HG03039 (cell line): ENCODE data around the gene PRRC2B.
"Not testable (repeated sequence)": the region's sequence is repeated elsewhere in the genome, so short reads cannot be mapped to it uniquely, and the experiment has no call there.

Experiments used
- ATAC-seq: cut with Tn5 transposase; IDR thresholded peaks from one replicate; pipeline ENCODE4 v1.9.1; 2021; ENCODE audit warnings: mild to moderate bottlenecking, moderate library complexity; ENCODE audit not compliant: unreplicated experiment

Gene PRRC2B

DNA sequence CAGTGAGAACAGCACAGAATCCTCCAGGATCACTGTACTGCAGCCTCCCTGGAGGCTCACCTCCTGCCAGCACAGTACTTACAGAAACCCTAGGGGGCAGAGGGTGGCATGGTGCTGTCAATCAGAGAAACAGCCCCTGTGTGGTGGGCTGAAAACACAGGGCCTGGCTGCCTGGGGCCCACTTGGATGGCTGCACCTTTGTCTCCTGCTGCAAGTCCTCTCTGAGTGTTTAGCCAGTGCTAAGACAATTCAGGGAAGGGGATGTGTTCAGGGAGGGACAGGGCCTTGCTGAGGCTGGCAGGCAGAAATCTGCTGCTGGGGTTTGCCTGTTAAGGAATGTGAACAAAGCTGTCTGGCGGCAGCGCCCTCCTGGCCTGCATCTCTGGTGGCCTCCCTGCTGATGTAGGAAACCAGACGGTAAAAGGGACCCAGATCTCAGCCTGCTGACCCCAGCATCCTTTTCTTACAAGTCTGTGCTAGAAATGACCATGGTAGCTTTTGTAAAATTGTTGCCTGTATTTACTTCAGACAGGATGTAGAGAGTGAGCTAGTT, 39.5 kb downstream of the PRRC2B start:
- no peak for ATAC-seq

DNA sequence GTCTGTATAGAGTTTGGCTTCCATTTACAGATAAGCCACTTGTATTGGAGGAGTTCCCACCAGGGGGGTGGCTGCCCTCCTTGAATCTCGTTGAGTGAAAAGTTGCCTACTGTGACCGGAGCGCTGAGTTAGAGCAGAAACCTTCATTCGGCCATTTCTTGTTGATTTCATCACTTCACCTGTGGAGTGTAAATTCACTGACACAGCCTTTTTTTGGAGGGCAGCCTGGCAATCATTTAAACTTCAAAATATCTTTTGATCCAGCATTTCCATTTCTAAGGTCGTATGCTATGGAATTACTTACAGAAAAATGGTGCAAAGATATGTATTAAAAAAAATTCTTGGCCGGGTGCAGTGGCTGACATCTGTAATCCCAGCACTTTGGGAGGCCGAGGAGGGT, 40.8 kb downstream of the PRRC2B start:
- ATAC-seq: no peak

DNA sequence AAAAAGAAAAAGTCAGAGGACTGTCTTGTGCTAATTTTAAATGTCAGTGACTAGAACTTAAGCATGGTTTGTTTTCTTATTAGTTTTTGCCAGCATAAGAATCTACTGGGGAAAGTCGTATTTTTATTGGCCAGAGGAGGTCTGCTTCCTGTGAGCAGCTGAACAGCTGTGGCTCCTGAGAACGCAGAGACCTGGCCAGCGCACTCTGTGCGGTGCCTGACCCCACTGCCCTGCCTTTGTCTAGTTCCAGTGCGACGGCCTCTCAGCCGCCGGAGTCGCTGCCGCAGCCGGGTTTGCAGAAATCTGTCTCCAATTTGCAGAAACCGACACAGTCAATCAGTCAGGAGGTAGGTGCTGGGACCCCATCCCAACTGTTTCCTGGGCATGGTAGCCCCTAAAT, 42.5 kb downstream of the PRRC2B start:
- no peak for ATAC-seq

GRCh38 chr9:131436865-131437271, 43.0 kb downstream of the PRRC2B start:
- no peak for ATAC-seq

- ATAC-seq: no peak
These were observed 44.3 kb downstream of the PRRC2B start for GRCh38 chr9:131438190-131438589.

GRCh38 chr9:131439224-131439623, 45.3 kb downstream of the PRRC2B start:
- no peak for ATAC-seq

- ATAC-seq: no peak
These were observed 47.6 kb downstream of the PRRC2B start for GRCh38 chr9:131441441-131441840.

DNA sequence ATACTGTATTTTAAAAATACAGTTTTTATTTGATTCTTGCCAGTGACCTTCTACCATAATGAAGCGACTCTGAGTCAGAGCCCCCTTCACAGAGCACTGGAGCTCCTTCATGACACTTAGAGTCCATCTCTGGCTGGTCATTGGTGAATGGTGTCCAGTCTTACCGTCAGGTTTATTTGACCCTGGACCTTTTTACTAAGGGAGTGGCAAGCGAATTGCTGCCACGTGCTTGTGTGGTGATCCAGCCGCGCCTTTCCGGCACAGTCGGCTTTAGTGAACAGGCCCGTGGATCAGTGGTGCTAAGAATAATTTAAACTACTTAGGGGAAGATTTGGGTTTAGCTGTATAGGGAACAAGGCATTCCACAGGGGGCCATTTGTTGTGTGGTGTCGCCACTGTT, 48.5 kb downstream of the PRRC2B start:
- ATAC-seq: no peak

GRCh38 chr9:131443648-131444047, 49.8 kb downstream of the PRRC2B start:
- no peak for ATAC-seq

DNA sequence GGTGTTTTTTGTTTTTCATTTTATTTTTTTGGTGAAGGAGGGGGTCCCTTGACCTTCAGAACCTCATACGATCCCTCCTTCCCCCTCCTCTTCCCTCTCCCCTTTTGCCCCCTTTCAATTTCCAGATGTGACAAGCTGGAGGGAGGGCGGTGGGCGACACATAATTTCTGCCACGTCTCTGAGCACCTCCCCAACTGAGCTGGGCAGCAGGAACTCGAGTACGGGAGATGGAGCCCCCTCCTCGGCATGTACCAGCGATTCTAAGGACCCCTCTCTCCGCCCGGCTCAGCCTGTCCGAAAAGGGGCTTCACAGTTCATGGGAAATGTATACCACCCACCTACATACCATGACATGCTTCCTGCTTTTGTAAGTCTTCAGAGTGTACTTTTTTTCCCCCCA, 52.4 kb downstream of the PRRC2B start:
- ATAC-seq: no peak

DNA sequence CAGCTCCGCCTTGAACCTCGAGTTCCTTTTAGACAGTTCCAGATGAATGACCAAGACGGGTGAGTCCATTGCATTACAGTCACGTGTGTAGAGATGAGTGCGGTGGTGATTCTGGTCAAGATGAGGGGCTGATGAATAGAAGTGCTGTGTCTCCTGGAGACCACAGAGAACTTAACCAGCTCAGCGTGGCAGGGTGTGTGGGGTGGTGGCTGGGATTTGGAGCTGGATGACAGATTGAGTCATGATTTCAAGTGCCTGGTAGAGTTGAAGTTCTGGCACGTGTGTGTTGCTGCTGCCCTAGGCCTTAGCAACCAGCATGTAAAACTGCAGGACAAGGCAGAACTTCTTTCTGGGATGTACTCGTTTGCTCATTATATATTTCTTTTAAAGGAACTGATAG, 53.3 kb downstream of the PRRC2B start:
- ATAC-seq: no peak

GRCh38 chr9:131447600-131447999, 53.7 kb downstream of the PRRC2B start:
- ATAC-seq: no peak

GRCh38 chr9:131448818-131449217, 54.9 kb downstream of the PRRC2B start:
- no peak for ATAC-seq

DNA sequence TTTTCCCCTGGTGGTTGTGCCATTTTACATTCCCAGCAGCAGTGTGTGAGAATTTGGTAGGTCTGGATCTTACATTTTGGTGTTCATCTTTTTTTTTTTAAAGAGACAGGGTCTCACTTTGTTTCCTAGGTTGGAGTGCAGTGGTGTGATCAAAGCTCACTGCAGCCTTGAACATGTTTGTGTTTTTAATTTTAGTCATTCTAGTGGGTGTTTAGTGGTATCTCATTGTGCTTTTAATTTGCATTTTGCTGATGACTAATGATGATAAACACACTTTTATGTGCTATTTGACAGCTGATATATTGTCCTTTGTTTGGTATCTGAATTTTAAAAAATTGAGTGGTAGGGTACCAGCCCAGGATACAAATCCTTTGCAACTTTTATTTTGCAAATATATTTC, 55.4 kb downstream of the PRRC2B start:
- ATAC-seq: no peak

GRCh38 chr9:131454028-131454427, 60.1 kb downstream of the PRRC2B start:
- ATAC-seq: no peak

DNA sequence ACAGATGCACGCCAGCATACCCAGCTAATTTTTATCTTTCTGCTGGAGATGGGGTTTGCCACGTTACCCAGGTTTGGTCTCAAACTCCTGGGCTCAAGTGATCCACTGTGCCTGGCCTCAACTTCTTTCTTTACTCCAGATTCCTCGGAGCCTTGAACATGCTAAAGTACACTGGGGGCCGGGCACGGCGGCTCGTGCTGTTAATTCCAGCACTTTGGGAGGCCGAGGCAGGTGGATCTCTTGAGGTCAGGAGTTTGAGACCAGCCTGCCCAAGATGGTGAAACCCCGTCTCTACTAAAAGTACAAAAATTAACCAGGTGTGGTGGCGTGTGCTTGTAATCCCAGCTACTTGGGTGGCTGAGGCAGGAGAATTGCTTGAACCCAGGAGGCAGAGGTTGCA, 61.8 kb downstream of the PRRC2B start:
- not testable (repeated sequence) for ATAC-seq

GRCh38 chr9:131457746-131458145, 63.9 kb downstream of the PRRC2B start:
- no peak for ATAC-seq

GRCh38 chr9:131459056-131459455, 65.2 kb downstream of the PRRC2B start:
- ATAC-seq: no peak

DNA sequence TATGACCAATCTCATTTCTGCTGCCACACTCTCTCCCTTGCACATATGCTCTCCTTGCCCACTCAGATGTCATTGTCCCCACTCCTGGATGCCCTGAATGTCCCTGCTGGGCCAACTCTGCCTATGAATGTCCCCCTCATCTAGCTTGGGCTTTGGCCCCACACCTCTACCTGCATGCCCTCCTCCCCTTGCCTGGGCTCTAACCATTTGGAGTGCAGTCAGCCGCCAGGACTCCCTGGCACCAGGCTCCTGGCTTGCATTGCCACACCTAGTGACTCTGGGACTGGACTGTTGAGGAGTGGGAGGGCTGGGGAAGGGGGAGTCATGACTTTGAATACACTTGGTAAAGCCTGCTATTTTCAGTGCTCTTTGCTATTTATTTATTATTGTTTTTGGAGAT, 67.3 kb downstream of the PRRC2B start:
- ATAC-seq: no peak

DNA sequence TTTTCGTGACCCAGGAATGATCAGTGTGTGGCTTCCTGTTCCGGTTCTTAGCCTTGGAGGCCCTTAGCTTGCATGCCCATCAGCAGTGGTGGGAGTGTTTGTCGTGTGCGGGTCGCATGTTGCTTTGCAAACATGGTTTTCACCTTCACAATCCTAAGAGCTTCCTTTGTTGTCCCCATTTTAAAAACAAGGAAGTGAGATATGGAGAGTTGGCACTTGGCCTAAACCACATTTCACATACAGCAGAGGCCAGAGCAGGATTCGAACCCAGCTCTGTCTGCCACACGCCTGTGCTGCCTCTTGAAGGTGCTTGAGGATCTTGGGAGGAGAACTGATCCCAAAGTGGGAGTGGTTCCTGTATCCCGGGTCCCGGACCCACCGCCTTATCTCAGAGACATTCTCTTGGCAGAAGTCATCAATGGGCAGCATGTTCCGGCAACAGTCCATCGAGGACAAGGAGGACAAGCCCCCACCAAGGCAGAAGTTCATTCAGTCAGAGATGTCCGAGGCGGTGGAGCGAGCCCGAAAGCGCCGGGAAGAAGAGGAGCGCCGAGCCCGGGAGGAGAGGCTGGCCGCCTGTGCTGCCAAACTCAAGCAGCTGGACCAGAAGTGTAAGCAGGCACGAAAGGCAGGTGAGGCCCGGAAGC, 70.6 kb downstream of the PRRC2B start:
- ATAC-seq: no peak

GRCh38 chr9:131465401-131465800, 71.5 kb downstream of the PRRC2B start:
- ATAC-seq: no peak

DNA sequence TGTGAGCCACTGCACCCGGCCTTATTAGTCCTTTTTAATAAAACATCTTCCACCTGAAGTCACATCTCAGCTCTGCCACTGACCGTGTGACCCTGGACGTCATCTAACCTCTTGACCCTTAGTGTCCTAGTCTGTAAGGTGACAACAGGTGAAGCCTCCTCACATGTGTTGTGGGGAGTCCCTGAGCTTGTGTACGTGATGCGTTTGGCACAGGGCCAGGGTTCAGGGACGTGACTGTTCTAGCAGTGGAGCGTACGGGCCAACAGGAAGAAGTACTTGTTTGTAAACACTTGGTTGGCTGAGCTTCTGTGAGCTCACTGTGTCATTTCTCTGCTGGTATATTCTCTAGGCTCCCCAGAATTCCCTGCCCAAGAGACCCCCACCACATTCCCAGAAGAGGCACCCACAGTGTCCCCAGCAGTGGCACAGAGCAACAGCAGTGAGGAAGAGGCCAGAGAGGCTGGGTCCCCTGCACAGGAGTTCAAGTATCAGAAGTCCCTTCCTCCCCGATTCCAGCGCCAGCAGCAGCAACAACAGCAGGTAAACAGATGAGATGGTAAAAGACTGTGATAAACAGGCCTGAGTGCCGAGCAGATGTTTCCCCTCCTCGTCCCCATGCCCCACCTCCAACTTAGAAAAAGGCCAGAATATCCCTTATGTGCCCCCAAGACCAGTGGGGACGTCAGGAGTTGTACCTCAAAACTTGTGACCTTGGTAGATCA, 73.5 kb downstream of the PRRC2B start:
- ATAC-seq: no peak
